Hypothalamus (tissue), 51 donors: ENCODE results near the gene SARNP.
"Not testable (repeated sequence)": the region's sequence is repeated elsewhere in the genome, so short reads cannot be mapped to it uniquely, and the experiment has no call there.

Source experiments
- DNase-seq, 51 donors: peaks; one replicate each; lab custom pipeline; 2025; lab: John Stamatoyannopoulos, UW

SARNP gene

DNA sequence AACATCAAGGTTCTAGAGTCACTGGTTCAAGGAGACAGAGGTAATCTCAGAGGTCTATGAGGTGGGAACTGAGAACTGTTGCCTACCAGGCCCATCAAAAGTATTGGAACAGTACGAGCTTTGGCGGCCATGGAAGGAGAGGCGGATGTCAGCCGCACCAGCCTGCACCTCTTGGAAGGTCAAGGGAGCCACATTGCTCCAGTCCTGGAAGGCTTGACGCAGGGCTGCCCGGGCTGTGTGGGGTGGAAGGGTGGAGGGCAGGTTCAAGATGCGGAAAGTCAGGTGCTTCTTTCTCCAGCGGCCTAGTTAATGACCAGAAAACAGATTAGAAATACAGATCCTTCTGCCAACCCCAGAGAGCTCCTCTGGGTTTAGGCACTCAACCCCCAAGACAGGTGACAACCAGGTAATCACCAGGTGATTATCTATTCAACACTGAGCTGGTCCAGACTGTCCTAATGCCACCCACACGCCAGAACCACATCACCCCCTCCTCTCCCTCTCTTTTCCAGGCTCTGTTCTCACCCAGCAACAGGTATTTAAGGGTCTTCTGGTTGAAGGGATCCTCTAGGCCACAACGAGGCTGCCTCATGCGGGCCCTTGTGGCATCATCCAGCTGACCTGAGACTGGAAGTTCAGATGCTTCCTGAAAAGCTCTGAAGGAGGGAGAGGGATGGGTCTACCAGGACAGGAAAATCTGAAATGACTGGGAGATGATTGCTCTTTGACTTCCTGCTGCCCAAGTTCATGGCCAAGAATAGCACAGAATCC lies 23.2 kb upstream of the SARNP start:
- DNase-seq, result no peak

DNA sequence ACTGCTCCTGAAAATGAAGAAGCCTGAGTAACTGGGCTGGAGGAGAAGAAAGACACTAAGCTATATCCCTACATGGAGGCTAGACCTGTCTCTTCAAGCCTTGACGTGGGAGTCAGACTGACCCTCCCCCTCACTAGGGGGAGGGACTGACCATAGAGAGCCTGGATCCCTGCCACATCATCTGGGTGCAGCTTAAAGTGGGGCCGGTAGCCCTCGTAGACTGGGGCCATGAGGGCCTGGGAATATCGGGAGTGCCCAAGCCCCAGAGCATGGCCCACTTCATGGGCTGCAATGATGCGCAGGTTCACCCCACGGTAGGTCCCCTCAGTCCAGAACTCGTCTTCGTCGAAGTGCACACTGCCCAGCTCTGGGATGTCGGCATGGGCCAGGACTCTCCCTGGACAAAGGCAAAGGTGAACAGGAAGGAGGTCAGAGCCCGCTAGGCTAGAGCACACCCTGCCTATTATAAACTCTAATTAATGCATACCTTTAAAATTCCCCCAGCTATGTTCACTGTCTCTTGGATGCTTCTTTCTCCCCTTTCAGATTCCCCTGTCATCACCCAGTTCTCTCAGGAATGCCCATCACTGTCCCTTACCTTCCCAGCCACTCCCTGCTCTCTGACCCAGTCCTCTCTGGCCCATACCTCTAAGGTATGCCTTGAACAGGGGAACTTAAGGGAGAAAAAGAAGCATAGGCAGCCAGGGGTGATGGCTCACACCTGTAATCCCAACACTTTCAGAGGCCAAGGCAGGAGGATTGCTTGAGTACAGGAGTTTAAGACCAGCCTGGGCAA lies 22.0 kb upstream of the SARNP start:
- DNase-seq, result no peak

DNA sequence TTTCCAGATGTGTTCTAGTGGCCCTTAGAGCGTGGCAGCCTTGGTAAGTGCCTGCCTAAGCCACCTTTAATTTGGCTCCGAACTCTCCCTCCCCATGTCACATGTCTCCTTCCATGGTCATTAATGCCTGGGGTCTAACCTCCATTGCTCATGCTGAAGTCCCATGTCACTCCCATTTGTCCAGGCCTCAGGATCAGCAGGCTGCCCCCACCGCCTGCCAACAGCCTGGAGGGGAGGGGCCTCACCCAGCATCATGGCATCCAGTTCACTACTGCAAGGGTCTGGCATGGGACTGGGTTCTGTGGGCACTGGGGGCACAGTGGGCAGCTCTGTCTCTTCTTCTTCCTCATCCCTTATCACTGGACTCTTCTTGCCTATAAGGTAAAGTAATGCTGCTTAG lies 20.8 kb upstream of the SARNP start:
- DNase-seq, result no peak

DNA sequence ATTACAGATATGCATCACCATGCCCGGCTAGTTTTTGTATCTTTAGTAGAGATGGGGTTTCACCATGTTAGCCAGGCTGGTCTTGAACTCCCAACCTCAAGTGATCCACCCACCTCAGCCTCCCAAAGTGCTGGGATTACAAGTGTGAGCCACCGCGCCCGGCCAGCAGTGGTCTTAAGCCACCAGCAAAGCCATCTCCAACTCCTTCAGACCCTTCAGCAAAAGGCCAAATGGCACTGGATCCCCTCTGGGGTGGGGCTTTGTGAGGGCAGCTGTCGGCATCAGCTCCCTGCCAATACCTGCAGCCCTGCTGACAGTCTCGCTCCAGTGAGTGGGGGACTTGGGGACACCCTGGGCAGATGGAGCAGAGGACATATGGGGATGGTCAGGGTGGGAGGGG lies 16.9 kb upstream of the SARNP start:
- DNase-seq, result not testable (repeated sequence)

DNA sequence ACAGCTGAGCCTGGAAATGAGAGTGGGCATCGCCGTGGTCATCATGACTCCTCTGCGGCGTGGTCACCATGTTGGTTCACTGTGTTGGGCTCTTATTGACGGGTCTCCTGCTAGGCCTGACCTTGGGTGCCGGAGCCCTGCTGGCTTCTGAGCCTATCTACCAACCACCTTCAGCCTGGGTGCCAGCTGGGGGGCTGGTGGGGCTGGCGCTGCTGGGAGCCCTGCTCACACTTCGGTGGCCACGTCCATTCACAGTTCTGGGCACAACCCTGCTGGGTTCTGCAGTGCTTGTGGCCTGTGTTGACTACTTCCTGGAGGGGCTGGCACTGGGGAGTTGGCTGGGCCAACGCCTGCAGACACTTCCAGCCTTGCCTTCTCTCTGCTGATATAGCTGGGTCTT lies 15.5 kb upstream of the SARNP start:
- no peak for DNase-seq

DNA sequence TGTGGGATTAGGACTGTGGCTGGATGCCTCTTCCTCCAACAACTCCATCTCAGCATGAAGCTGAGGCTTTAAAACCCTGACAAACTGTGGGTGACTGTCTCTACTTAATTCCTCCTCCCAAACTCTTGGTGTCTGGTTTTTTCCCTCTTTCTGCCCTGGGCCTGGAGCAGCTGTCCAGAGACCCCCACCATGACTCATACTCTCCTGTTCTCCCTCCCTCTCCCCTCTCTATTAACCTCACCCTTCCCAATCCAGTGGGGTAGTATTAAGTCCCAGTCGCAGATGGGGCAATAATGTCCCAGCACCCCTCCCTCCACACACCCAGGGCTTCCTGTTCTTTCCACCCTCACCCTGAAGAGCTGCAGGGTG lies 13.9 kb upstream of the SARNP start:
- no peak for DNase-seq

DNA sequence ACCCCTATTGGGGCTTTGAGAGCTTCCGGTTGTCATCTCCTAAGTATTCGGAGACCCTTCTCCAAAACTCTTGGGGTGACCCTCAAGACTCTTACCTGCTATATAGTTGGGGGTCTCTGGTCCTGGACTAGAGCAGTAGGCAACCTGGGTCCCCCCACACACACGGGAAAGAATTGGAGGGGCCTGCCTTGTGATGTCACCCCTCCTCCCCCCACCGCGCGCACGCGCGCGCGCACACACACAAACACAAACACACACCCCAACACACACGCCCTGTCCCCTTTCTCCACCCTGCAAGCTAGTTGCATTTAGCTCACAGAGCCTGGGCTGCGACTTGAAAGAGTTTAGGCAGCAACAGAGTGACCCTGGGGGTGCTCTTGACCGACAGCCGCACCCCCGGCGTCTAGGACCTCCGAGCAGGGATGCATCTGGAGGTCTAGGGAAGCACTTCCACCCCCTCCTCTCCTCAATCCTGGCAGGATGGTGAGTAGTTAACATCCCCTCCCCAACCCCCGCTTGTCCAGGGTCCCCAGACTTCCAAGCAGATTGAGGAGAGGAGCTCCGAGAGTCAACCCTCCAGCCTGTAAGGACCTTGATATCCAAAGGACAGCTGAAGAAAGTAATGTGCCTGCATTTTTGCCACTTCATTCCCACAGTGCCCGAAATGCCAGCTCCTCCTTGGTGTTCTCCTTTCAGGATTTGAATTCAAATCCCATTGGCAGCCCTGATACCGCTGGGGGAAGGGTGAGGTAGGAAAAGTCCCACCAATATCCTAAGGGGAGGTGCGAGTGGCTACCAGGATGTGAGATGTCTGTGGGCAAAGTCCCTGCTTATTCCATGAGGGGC lies 13.3 kb upstream of the SARNP start:
- DNase-seq, result peak; percentile 37 to 94 (median 74)

DNA sequence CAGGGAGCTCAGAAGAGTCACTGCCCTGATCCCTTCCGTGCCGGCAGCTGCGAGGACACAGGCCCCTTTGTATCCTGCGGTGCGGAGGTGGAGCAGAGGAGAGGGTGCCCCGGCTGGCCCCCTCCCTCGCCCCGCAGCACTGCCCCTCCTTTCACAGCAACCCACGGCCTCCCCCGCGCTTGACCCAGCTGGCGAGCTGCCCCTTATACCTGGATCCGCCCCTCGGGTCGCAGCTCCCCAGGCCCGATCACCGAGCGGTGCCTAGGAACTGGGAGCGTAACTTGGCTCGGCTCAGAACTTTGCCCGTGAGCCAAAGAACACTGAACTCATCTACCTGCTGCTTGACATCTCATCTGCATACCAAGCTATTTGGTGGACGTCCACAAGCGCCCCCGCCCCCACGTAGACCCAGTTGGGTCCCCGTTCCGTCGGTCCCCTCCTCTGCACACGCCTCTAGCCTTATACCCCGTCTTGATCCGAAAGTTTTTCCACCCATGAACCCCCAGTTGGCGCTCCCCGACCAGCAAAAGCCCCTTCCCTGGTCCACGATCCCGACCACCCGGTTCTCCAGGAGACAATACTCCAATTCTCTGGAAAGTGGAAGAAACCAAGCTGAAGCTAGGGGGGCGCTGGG lies 12.6 kb upstream of the SARNP start:
- DNase-seq, result peak in 49 of 51 donors; percentile 53 to 94 (median 79)

DNA sequence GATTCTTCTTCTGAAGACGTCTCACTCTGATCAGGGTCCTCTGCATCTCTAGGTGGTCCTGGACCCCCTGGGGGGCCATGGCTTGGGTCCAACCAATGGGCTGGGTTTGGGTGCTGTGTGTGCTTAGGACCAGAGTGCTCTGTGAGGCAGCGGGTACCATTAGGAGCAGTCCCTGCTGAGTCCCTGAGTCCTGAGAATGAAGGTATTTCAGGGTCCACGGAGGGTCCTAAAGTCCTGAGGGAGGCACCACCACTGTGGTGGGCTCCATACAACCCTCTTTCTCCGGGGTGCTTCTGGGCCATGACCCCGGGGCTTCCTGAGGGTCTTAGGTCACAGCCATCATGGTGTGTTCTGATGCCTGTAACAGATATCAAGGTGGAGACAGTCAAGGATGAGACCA lies 10.8 kb upstream of the SARNP start:
- no peak for DNase-seq

DNA sequence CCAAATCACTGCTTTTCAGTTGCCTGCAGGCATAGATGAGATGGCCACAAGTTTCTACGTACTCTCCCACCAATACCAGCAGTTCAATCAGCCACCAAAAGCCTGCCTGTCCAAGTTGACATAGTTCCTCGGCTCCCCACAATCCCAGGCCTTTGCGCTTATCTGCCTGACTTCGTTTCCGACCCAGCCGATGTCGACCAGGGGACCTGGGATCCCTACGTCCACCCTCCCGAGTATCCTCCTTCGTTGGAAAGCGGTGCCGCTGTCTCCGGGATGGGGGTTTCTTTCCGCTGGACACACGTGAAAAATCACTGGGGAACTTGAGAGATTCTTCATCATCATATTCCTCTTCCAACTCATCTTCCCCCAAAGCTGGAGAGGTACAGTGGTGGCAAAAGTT lies 10.3 kb upstream of the SARNP start:
- no peak for DNase-seq

DNA sequence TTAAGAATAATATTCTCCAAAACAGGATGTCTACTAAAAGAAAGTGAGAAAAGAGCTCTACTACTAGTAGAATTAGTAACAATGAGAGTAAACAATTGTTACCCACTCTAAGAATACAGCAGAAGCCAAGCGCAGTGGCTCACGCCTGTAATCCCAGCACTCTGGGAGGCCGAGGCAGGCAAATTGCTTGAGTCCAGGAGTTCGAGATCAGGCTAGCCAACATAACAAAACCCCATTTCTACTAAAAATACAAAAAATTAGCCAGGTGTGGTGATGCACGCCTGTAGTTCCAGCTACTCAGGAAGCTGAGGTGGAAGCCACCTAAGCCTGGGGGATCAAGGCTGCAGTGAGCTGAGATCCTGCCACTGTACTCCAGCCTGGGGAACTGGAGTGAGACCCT lies 7.2 kb upstream of the SARNP start:
- no peak for DNase-seq

DNA sequence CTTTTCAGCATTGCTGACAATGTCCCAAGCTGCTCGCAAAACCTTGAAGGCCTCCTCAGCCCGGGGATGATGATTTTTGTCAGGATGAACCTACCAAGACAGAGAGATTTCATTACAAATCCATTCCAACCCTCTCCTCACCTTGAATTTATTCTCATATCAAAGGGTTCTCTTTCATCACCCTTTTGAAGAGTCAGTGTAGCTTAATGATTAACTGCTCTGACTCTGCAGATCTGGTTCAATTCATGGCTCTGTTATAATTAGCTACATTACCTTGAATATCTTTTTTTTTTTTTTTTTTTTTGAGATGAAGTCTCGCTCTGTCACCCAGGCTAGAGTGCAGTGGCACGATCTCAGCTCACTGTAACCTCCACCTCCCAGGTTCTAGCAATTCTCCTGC lies 5.9 kb upstream of the SARNP start:
- DNase-seq, result no peak

DNA sequence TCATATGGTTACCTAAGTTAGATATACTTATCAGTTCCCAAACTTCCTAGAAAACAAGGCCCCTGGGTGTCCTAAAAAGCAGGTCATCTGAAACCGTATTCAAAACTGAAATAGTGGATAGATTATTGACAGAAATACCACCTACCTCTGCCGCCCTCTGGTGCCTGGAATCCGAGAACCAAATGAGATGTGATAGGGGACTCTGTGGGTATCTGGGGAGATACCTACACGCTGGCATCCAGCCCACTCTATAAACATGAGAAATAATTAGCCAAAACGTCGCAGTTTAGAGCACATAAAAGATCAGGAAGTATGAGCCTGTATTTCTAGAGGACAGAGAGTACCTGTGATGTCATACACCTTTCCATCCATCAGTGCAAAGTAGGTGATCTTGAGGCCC lies 4.7 kb upstream of the SARNP start:
- no peak for DNase-seq

DNA sequence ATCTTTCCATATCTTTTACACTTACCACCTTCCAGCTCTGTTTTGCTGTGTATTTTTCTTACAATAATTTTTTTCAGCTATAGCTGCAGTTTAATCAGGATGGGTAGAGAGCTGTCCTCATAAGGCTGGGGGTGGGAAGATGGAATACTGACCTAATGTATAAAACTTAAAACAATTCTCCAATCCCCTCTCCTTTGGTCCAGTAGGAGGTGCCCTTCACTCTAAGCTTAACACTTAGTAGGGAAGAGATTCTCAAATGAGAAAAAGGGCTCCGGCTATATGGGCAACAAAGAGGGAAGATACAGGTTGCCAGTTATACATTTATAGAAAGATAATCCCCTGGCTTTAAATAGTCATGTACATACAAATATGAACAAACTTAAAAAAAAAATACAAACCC lies 3.2 kb upstream of the SARNP start:
- no peak for DNase-seq

DNA sequence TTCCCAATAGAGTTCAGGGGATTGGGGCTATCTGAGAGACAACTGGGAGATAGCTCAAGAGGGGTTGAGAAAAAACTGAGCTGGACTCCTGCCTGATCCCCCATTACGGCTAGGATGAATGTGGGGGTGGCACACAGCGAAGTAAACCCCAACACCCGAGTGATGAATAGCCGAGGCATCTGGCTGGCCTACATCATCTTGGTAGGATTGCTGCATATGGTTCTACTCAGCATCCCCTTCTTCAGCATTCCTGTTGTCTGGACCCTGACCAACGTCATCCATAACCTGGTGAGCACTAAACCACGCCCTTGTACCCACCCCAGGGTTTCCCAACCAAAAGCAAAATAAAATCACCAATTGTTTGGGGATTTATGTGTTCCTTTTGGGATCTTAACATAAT lies 1.4 kb upstream of the SARNP start:
- DNase-seq, result no peak

DNA sequence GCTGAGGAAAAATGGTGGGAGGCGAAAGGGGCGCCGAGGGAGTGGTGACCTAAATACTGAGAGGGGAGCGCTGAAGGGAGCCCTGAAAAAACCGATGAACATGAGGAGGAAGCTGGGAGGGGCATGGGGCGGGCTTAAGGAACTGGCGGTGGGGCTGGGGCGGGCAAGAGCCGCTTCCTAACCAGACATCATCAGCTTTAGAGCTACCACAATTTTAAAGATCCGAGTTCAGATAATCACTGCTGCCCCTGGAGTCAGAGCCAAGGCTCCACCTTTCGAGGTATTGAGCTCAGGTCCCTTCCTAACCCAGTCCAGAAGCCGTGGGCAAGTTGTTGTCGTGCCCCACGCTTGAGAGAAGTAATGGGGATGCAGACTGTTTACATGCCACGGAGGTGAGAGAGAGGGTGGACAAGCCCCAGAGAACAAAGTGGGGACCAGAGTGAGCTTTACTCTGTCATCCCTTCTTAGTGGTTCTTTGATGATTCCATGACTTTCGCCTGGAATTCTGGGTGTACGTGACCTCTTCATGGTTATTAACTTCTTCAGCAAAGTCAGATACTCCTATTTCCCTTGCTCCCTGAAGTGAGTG lies 710 bp upstream of the SARNP start:
- peak in 1 of 51 donors; percentile 28 for DNase-seq

DNA sequence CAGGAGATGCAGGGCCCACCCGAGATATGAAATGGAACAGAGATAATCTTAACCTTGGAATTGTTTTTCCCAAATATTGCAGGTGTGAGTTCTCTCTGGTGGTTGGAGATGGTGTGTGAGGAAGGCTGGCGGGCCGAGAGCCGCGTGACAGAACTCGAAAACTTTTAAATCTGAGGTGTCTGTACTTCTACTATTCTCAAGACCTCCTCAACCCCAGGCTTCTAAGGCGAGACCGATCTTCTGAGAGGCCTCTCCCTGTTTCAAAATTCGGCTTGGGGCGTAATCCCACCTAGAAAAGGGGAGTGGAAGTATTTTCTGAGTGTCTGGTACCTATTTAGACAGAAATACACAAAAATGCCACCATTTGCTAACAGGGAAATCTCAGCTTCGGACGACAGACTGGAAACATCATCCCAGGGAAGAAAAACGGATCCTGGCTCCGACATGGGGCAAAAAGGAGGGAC lies 611 bp downstream of the SARNP start:
- DNase-seq, result peak in 2 of 51 donors; percentile 16 to 31

DNA sequence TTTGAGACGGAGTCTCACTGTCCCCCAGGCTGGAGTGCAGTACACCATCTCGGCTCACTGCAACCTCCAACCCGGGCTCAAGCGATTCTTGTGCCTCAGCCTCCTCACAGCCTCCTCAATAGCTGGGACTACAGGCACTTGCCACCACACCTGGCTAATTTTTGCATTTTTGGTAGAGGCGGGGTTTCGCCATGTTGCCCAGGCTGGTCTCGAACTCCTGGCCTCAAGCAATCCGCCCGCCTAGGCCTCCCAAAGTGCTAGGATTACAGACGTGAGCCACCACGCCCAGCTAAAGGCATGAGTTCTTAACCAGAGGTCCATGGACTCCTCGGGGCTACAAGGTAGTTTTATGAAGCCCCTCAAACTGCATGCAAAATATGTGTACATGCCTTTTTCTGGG lies 2.1 kb downstream of the SARNP start:
- DNase-seq, result no peak

DNA sequence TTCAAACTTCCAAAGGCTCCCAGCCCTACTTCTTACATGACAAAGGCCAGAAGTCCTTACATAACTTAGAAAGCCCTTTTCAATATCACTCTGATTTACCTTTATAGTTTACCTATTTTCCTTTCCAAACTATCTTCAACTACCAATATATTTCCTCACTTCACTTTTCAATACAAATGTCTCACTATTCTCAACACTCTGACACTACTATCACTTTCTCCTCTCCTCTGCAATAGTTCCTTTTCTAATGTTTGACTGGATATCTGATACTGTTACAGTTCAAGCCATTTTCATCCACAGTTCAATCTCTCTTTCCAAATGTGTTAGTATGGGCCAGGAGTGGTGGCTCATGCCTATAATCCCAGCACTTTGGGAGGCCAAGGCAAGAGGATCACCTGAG lies 3.3 kb downstream of the SARNP start:
- no peak for DNase-seq

DNA sequence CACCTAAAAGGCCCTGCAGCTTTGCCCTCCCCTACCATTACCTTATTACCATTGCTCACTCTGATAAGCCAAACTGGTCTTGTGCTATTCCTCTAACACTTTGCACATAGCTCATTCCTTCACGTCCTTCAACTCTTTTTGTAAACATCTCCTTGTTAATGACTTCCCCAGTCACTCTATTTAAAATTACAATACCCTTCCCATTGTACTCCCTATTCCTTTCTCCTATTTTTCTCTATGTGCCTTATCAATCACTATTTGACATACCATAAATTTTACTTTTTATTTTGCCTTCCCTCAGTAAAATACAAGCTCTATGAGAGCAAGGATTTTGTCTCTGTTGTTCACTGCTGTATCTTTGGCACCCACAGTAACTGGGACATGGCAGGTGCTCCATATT lies 5.4 kb downstream of the SARNP start:
- DNase-seq, result no peak
